MM.1S (cell line): ENCODE data around the gene DTNB.

Experiments used
- DNase-seq: peaks from one replicate; pipeline ENCODE4 v3.0.0-alpha.2; 2015
- H2AFZ ChIP-seq: fragments of 300-600 bp; sonication (generic); 2 replicates; pipeline ENCODE4 v1.6.0; 2016; ENCODE audit warnings: antibody characterized with exemption, low read length
- H3F3A ChIP-seq: fragments of 300-600 bp; sonication (generic); 2 replicates; pipeline ENCODE4 v1.6.1; 2016; ENCODE audit warnings: mild to moderate bottlenecking, antibody characterized with exemption, low read length, moderate library complexity, mixed read lengths; ENCODE audit not compliant: insufficient read depth
- H3K27ac ChIP-seq: fragments of 300-600 bp; sonication (generic); 2 replicates; pipeline ENCODE4 v1.5.1; 2016; ENCODE audit warnings: mild to moderate bottlenecking, low read length
- H3K27me3 ChIP-seq: fragments of 300-600 bp; sonication (generic); replicated peaks from 2 replicates; pipeline ENCODE4 v1.6.0; 2016; ENCODE audit warnings: low read length; ENCODE audit not compliant: insufficient read depth
- H3K36me3 ChIP-seq: fragments of 300-600 bp; sonication (generic); replicated peaks from 2 replicates; pipeline ENCODE4 v1.6.1; 2016; ENCODE audit warnings: mild to moderate bottlenecking, low read length, mixed read lengths; ENCODE audit not compliant: insufficient read depth
- H3K4me1 ChIP-seq: fragments of 300-600 bp; sonication (generic); 2 replicates; pipeline ENCODE4 v1.6.1; 2016; ENCODE audit warnings: low read length, mixed read lengths
- H3K4me2 ChIP-seq: fragments of 300-600 bp; sonication (generic); 2 replicates; pipeline ENCODE4 v1.6.0; 2016; ENCODE audit warnings: low read depth, low read length
- H3K4me3 ChIP-seq: fragments of 300-600 bp; sonication (generic); 2 replicates; pipeline ENCODE4 v1.5.1; 2016; ENCODE audit warnings: low read length, mixed read lengths
- H3K79me2 ChIP-seq: fragments of 300-600 bp; sonication (generic); 2 replicates; pipeline ENCODE4 v1.6.1; 2016; ENCODE audit warnings: mixed run types, low read length, mixed read lengths
- H3K9ac ChIP-seq: fragments of 300-600 bp; sonication (generic); 2 replicates; pipeline ENCODE4 v1.6.1; 2016; ENCODE audit warnings: low read length, mixed read lengths
- H3K9me2 ChIP-seq: fragments of 300-600 bp; sonication (generic); replicated peaks from 2 replicates; pipeline ENCODE4 v1.6.1; 2016; ENCODE audit warnings: mild to moderate bottlenecking, low read length, mixed read lengths; ENCODE audit not compliant: insufficient read depth
- H3K9me3 ChIP-seq: fragments of 300-600 bp; sonication (generic); replicated peaks from 2 replicates; pipeline ENCODE4 v1.6.1; 2016; ENCODE audit warnings: mild to moderate bottlenecking, low read length, mixed read lengths; ENCODE audit not compliant: insufficient read depth
- H4K20me1 ChIP-seq: fragments of 300-600 bp; sonication (generic); 2 replicates; pipeline ENCODE4 v1.6.1; 2016; ENCODE audit warnings: mild to moderate bottlenecking, low read length, moderate library complexity, mixed read lengths; ENCODE audit not compliant: insufficient read depth
- CTCF ChIP-seq: fragments of 300-600 bp; sonication (generic); IDR thresholded peaks from 2 replicates; pipeline ENCODE4 v1.5.1; 2016; ENCODE audit warnings: antibody characterized with exemption, low read length, mixed read lengths
- EZH2 ChIP-seq: fragments of 300-600 bp; sonication (generic); optimal IDR thresholded peaks from 2 replicates; pipeline ENCODE3; 2017; ENCODE audit warnings: low read depth, mild to moderate bottlenecking, antibody characterized with exemption, low read length, mixed read lengths
- EZH2phosphoT487 ChIP-seq: fragments of 300-600 bp; sonication (generic); IDR thresholded peaks from 2 replicates; pipeline ENCODE4 v1.6.1; 2018; ENCODE audit warnings: antibody characterized with exemption, low read length

DTNB gene

GRCh38 chr2:25684577-25685473 lies 11.4 kb upstream of the DTNB start:
- Histone ChIP-seq H4K20me1 (no peaks in the 10 kb centered on the region), H3K4me2 (no peak overlapping the region), H3K9me2 (no peaks in the 10 kb centered on the region), H3K27ac (no peak overlapping the region), H2AFZ (no peak overlapping the region), H3K27me3 (no peaks in the 10 kb centered on the region), H3K9ac (no peak overlapping the region), H3K79me2 (no peaks in the 10 kb centered on the region), H3F3A (no peaks in the 10 kb centered on the region), H3K9me3 (no peaks in the 10 kb centered on the region), H3K36me3 (no peaks in the 10 kb centered on the region), H3K4me1 (peaks cover 7% of the 10 kb centered on the region), H3K4me3 (no peak overlapping the region)
- DNase-seq: no peak
- TF ChIP-seq EZH2phosphoT487: no peak

DNA sequence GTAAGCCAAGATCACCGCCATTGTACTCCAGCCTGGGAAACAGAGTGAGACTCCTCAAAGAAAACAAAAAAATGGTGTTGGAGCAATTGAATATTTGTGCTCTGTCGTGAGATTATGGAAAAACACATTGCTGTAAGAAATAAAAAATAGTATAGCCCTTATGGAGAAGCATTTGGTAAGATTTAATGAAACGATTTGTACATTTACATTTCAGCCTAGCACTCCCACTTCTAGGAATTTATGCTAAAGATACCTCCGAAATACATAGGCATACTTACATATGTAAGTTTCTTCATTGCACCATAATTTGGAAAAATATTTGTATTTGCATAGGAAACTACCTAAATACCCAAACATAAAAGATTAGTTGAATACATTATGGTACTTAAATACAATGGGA lies 8.7 kb upstream of the DTNB start:
- no peaks in the 10 kb centered on the region for H3K4me1 ChIP-seq
- no peaks in the 10 kb centered on the region for H3K27me3 ChIP-seq
- H3K36me3 ChIP-seq: no peaks in the 10 kb centered on the region
- no peak overlapping the region for H2AFZ ChIP-seq
- H3K4me2 ChIP-seq: no peak overlapping the region
- no peak overlapping the region for H3K4me3 ChIP-seq
- no peak overlapping the region for H3K27ac ChIP-seq
- H3K9me2 ChIP-seq: no peaks in the 10 kb centered on the region
- TF ChIP-seq CTCF (no peak), EZH2 (no peak), EZH2phosphoT487 (no peak)
- H3K9me3 ChIP-seq: no peaks in the 10 kb centered on the region
- no peaks in the 10 kb centered on the region for H3K79me2 ChIP-seq
- DNase-seq: no peak
- no peaks in the 10 kb centered on the region for H4K20me1 ChIP-seq
- H3K9ac ChIP-seq: no peak overlapping the region
- H3F3A ChIP-seq: no peaks in the 10 kb centered on the region

GRCh38 chr2:25677877-25678276 lies 4.5 kb upstream of the DTNB start:
- no peaks in the 10 kb centered on the region for H3K9me3 ChIP-seq
- no peaks in the 10 kb centered on the region for H3K36me3 ChIP-seq

More at GRCh38 chr2:25677877-25678276, 4.5 kb upstream of the DTNB start:
- H3K4me1 ChIP-seq: no peaks in the 10 kb centered on the region
- no peak overlapping the region for H3K9ac ChIP-seq
- H3K4me3 ChIP-seq: no peak overlapping the region
- H3K9me2 ChIP-seq: no peaks in the 10 kb centered on the region
- no peak overlapping the region for H3K4me2 ChIP-seq
- H2AFZ ChIP-seq: no peak overlapping the region
- H3K27ac ChIP-seq: no peak overlapping the region
- no peaks in the 10 kb centered on the region for H3K79me2 ChIP-seq
- no peaks in the 10 kb centered on the region for H4K20me1 ChIP-seq
- no peak for TF ChIP-seq CTCF
- TF ChIP-seq EZH2phosphoT487: no peak
- no peak for TF ChIP-seq EZH2
- no peaks in the 10 kb centered on the region for H3K27me3 ChIP-seq
- no peak for DNase-seq
- 0 out of 2 replicates have a peak, but pooled peaks cover 6% of the 10 kb centered on the region for H3F3A ChIP-seq
